ENCODE measurements around the gene UBA52.

- TF ChIP-seq CTCF (IDR thresholded peaks at IDR 0.05; ENCODE audit: low read length) (no peak), EZH2phosphoT487 (IDR thresholded peaks at IDR 0.05; ENCODE audit: low read length) (no peak), EZH2 (optimal IDR thresholded peaks at IDR 0.05; ENCODE audit: low read depth, low read length) (no peak)
Measured at GRCh38 chr19:18603958-18604819, 32.5 kb downstream of the UBA52 start.

All from MM.1S (cell line).